NCI-H524 treated with DMSO at 0.1 percent for 48 hours (cell line): ENCODE results near the gene ACKR2.
A peak's percentile ranks its signal among the peaks of the same experiment; 100 is the strongest.
"Not testable (repeated sequence)": the region's sequence is repeated elsewhere in the genome, so short reads cannot be mapped to it uniquely, and the experiment has no call there.

Experiments
- DNase-seq: peaks from one replicate; lab custom pipeline; 2025; lab: John Stamatoyannopoulos, UW

The ACKR2 gene

GRCh38 chr3:42801784-42802183 is 7.5 kb upstream of the ACKR2 start:
- no peak for DNase-seq

- no peak for DNase-seq
Measured at GRCh38 chr3:42802876-42803413, 6.3 kb upstream of the ACKR2 start.

GRCh38 chr3:42803414-42804105 is 5.7 kb upstream of the ACKR2 start:
- DNase-seq, result no peak

- DNase-seq, result peak; percentile 78
Measured at GRCh38 chr3:42804106-42804830, 5.0 kb upstream of the ACKR2 start, which contains the start of gene HIGD1A. Gene HIGD1A (minus strand): TSS chr3:42804490. CDS start chr3:42794253, 10,237 bp downstream.

GRCh38 chr3:42804831-42805132 is 4.5 kb upstream of the ACKR2 start:
- DNase-seq, result no peak

GRCh38 chr3:42805141-42805821 is 4.0 kb upstream of the ACKR2 start:
- no peak for DNase-seq

- DNase-seq, result no peak
Measured at GRCh38 chr3:42807929-42808328, 1.3 kb upstream of the ACKR2 start.

- not testable (repeated sequence) for DNase-seq
Measured at GRCh38 chr3:42810706-42811105, 1.5 kb downstream of the ACKR2 start.

- DNase-seq, result not testable (repeated sequence)
Measured at GRCh38 chr3:42811118-42811883, 2.1 kb downstream of the ACKR2 start.

GRCh38 chr3:42814246-42814645 is 5.0 kb downstream of the ACKR2 start:
- DNase-seq, result no peak

GRCh38 chr3:42814914-42815507 is 5.8 kb downstream of the ACKR2 start:
- DNase-seq, result no peak

GRCh38 chr3:42815826-42816225 is 6.6 kb downstream of the ACKR2 start:
- no peak for DNase-seq

- DNase-seq, result peak; percentile 66
Measured at GRCh38 chr3:42819351-42819965, 10.2 kb downstream of the ACKR2 start.

GRCh38 chr3:42820746-42821051 is 11.5 kb downstream of the ACKR2 start:
- no peak for DNase-seq

- no peak for DNase-seq
Measured at GRCh38 chr3:42822828-42823227, 13.6 kb downstream of the ACKR2 start.

- DNase-seq, result no peak
Measured at GRCh38 chr3:42823351-42823750, 14.1 kb downstream of the ACKR2 start.

GRCh38 chr3:42826141-42826540 is 16.9 kb downstream of the ACKR2 start:
- DNase-seq, result no peak

- no peak for DNase-seq
Measured at GRCh38 chr3:42827023-42827422, 17.8 kb downstream of the ACKR2 start.

- no peak for DNase-seq
Measured at GRCh38 chr3:42827654-42828053, 18.4 kb downstream of the ACKR2 start.

GRCh38 chr3:42829083-42829627 is 19.9 kb downstream of the ACKR2 start:
- DNase-seq, result no peak
